Stimulated activated CD8-positive, alpha-beta memory T cell treated with anti-CD3 and anti-CD28 coated beads, Interleukin-15, amount 100 ng/mL, for 1 hour (primary cell): ENCODE measurements around the gene JMJD7.
A peak's percentile ranks its signal among the peaks of the same experiment; 100 is the strongest.

Experiments used
- DNase-seq: peaks from one replicate; pipeline ENCODE4 v3.0.0-alpha.2; 2020; ENCODE audit warnings: low read depth

JMJD7 gene

GRCh38 chr15:41827880-41828806 lies at the start of gene JMJD7:
JMJD7 (plus strand) TSS chr15:41828092; CDS start chr15:41828125, 33 bp downstream.
- peak; percentile 96 for DNase-seq

GRCh38 chr15:41778521-41778920 lies 49.4 kb upstream of the JMJD7 start:
- DNase-seq: no peak

GRCh38 chr15:41779662-41780157 lies 48.2 kb upstream of the JMJD7 start:
- DNase-seq: no peak

GRCh38 chr15:41780266-41780665 lies 47.6 kb upstream of the JMJD7 start:
- no peak for DNase-seq

GRCh38 chr15:41780727-41781126 lies 47.2 kb upstream of the JMJD7 start:
- DNase-seq: no peak

GRCh38 chr15:41782371-41783282 lies 45.3 kb upstream of the JMJD7 start:
- DNase-seq: no peak

- no peak for DNase-seq
These were observed 44.6 kb upstream of the JMJD7 start for GRCh38 chr15:41783296-41783695.

GRCh38 chr15:41788262-41788661 lies 39.6 kb upstream of the JMJD7 start:
- no peak for DNase-seq

- no peak for DNase-seq
These were observed 38.7 kb upstream of the JMJD7 start for GRCh38 chr15:41789236-41789635.

- no peak for DNase-seq
These were observed 38.2 kb upstream of the JMJD7 start for GRCh38 chr15:41789662-41790061.

GRCh38 chr15:41790169-41790568 lies 37.7 kb upstream of the JMJD7 start:
- DNase-seq: no peak

GRCh38 chr15:41790756-41791546 lies 36.9 kb upstream of the JMJD7 start:
- no peak for DNase-seq

- no peak for DNase-seq
These were observed 36.4 kb upstream of the JMJD7 start for GRCh38 chr15:41791547-41791937.

- no peak for DNase-seq
These were observed 35.8 kb upstream of the JMJD7 start for GRCh38 chr15:41792000-41792637.

- DNase-seq: no peak
These were observed 33.8 kb upstream of the JMJD7 start for GRCh38 chr15:41794081-41794480.

- DNase-seq: no peak
These were observed 31.7 kb upstream of the JMJD7 start for GRCh38 chr15:41795996-41796856.

GRCh38 chr15:41797201-41797944 lies 30.5 kb upstream of the JMJD7 start:
- DNase-seq: no peak

GRCh38 chr15:41798607-41799487 lies 29.0 kb upstream of the JMJD7 start:
- DNase-seq: no peak

- no peak for DNase-seq
These were observed 28.4 kb upstream of the JMJD7 start for GRCh38 chr15:41799488-41799805.
